CD4-positive, alpha-beta memory T cell (primary cell): Measurements from ENCODE around the gene ATM. TPM values are rescaled to one million over a fixed set of nuclear protein-coding genes. Genes with fewer than 3 reads are reported as not detected.
A peak's percentile ranks its signal among the peaks of the same experiment; 100 is the strongest.

Experiments
- CTCF ChIA-PET: fragments of 350-600 bp; sonication (Branson Sonifier 250); formaldehyde crosslinking; loops from one replicate; lab custom pipeline; 2021; ENCODE audit warnings: inconsistent platforms; ENCODE audit not compliant: partially characterized antibody; lab: Charles Lee
- POLR2A ChIA-PET: fragments of 350-600 bp; sonication (Branson Sonifier 250); formaldehyde crosslinking; loops from one replicate; lab custom pipeline; 2021; ENCODE audit not compliant: partially characterized antibody; lab: Charles Lee
- DNase-seq, 5 donors: peaks; one replicate each; pipeline versions ENCODE4 v3.0.0 to v3.0.0-alpha.2; 2020 to 2022; ENCODE audit warnings: mixed read lengths in 1 of 5
- H3K27ac ChIP-seq: one replicate; pipeline ENCODE4 v1.7.0; 2013; ENCODE audit warnings: low read depth, low read length
- H3K27me3 ChIP-seq: 2 replicates; pipeline ENCODE4 v1.7.0; 2013; ENCODE audit warnings: mild to moderate bottlenecking, low read length, moderate library complexity; ENCODE audit not compliant: insufficient read depth
- H3K36me3 ChIP-seq: 2 replicates; pipeline ENCODE4 v1.7.0; 2013; ENCODE audit warnings: mild to moderate bottlenecking, low read length, moderate library complexity; ENCODE audit not compliant: insufficient read depth
- H3K4me1 ChIP-seq: 2 replicates; pipeline ENCODE4 v1.7.0; 2013; ENCODE audit warnings: mild to moderate bottlenecking, low read length, moderate library complexity; ENCODE audit not compliant: insufficient read depth
- H3K4me3 ChIP-seq, 2 donors: one replicate each; pipeline ENCODE4 v1.7.0; 2013; ENCODE audit warnings: low read length in 2 of 2, mild to moderate bottlenecking in 1 of 2
- H3K9me3 ChIP-seq, 2 donors: one replicate each; pipeline ENCODE4 v1.7.0; 2013; ENCODE audit warnings: low read length in 2 of 2, control low read depth in 1 of 2; ENCODE audit not compliant: control insufficient read depth in 1 of 2
- H3K27ac Mint-ChIP-seq, 7 donors: one replicate each; pipeline ENCODE4 v1.8.0; 2020 to 2021; ENCODE audit warnings: mixed read lengths in 7 of 7, mild to moderate bottlenecking in 6 of 7, inconsistent platforms in 3 of 7, moderate library complexity in 3 of 7
- H3K27me3 Mint-ChIP-seq, 2 donors: one replicate each; pipeline ENCODE4 v1.8.0; 2020 to 2021; ENCODE audit warnings: mixed read lengths in 2 of 2
- H3K36me3 Mint-ChIP-seq, 2 donors: one replicate each; pipeline ENCODE4 v1.8.0; 2020 to 2021; ENCODE audit warnings: mixed read lengths in 2 of 2, inconsistent platforms in 1 of 2, mild to moderate bottlenecking in 1 of 2
- H3K4me1 Mint-ChIP-seq, 4 donors: one replicate each; pipeline ENCODE4 v1.8.0; 2020 to 2021; ENCODE audit warnings: mixed read lengths in 4 of 4, mild to moderate bottlenecking in 1 of 4
- H3K4me3 Mint-ChIP-seq, 8 donors: one replicate each; pipeline ENCODE4 v1.8.0; 2020 to 2021; ENCODE audit warnings: mixed read lengths in 8 of 8, mild to moderate bottlenecking in 7 of 8, moderate library complexity in 6 of 8, inconsistent platforms in 3 of 8
- H3K9me3 Mint-ChIP-seq, 8 donors: one replicate each; pipeline ENCODE4 v1.8.0; 2020 to 2021; ENCODE audit warnings: mixed read lengths in 8 of 8, mild to moderate bottlenecking in 5 of 8, inconsistent platforms in 3 of 8, moderate library complexity in 1 of 8
- intact Hi-C: fragments of 100-400 bp; cut with micrococcal nuclease; formaldehyde crosslinking; loops from one replicate; pipeline ENCODE4 v1.15.1; 2023
- polyA plus RNA-seq, 2 donors: library from polyadenylated mRNA; unstranded; fragments of 300-500 nt; fragmentation: Illumina TruSeq; gene quantifications; one replicate each; pipeline ENCODE4 v1.2.3, GENCODE V29; 2021
- total RNA-seq, 2 experiments: library from RNA; stranded (reverse); gene quantifications; one replicate each; pipeline ENCODE4 v1.2.3, GENCODE V29; 2021

The ATM gene
- total and polyA plus RNA-seq, 4 experiments from 2014 or later, result 48.6 to 555 (median 292) TPM

GRCh38 chr11:108207683-108208060, 15.2 kb upstream of the ATM start:
- Histone ChIP-seq H3K27ac (no peak overlapping the region), H3K4me3 (no peak overlapping the region), H3K9me3 (no peaks in the 10 kb centered on the region), H3K27me3 (no peaks in the 10 kb centered on the region), H3K36me3 (peaks cover 40% of the 10 kb centered on the region), H3K4me1 (peaks cover 30% of the 10 kb centered on the region)
- DNase-seq, result no peak
- Mint-ChIP-seq H3K4me3 (no peak overlapping the region), H3K9me3 (peaks cover 0 to 11% (median 6%) of the 10 kb centered on the region in 8 donors), H3K4me1 (peaks cover 37 to 69% (median 44%) of the 10 kb centered on the region in 4 donors), H3K27ac (no peak overlapping the region), H3K36me3 (peaks cover 81 to 82% of the 10 kb centered on the region in 2 donors), H3K27me3 (no peaks in the 10 kb centered on the region)
- ChIA-PET CTCF (no interaction called here), POLR2A (no interaction called here)
- intact Hi-C loops, result no loop called here

DNA sequence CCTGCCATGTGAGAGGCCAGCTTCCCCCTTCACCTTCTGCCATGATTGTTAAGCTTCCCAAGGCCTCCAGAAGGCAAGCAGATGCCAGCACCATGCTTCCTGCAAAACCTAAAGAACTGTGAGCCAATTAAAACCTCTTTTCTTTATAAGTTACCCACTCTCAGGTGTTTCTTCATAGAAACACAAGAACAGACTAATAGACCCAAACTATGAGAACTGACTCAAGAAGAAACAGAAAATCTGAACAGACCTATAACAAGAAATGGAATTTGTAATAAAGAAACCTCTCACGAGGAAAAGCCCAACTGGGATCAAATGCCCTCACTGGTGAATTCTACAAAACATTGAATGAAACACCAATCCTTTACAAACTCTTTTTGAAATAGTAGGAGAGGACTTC, 12.4 kb upstream of the ATM start:
- H3K27ac Mint-ChIP-seq, result peak overlapping the region in 3 of 7 donors; percentile 10 to 60 (median 27)
- CTCF ChIA-PET, result no interaction called here
- peaks cover 67 to 76% of the 10 kb centered on the region in 2 donors for H3K36me3 Mint-ChIP-seq
- DNase-seq, result no peak
- no peaks in the 10 kb centered on the region for H3K9me3 ChIP-seq
- H3K27me3 Mint-ChIP-seq, result no peaks in the 10 kb centered on the region
- intact Hi-C loops, result no loop called here
- no peak overlapping the region for H3K4me3 ChIP-seq
- peaks cover 0 to 6% (median 3%) of the 10 kb centered on the region in 8 donors for H3K9me3 Mint-ChIP-seq
- no peak overlapping the region for H3K27ac ChIP-seq
- peaks cover 39 to 66% (median 49%) of the 10 kb centered on the region in 4 donors for H3K4me1 Mint-ChIP-seq
- H3K36me3 ChIP-seq, result peaks cover 46% of the 10 kb centered on the region
- POLR2A ChIA-PET, result interaction anchor here (1.0 kb wide), 1 partner anchor 26 kb away, joined by 3 read pairs; no protein-coding TSS in a partner anchor
- H3K4me1 ChIP-seq, result peaks cover 37% of the 10 kb centered on the region
- H3K4me3 Mint-ChIP-seq, result peak overlapping the region in 4 of 8 donors; percentile 12 to 55 (median 52)
- no peaks in the 10 kb centered on the region for H3K27me3 ChIP-seq

DNA sequence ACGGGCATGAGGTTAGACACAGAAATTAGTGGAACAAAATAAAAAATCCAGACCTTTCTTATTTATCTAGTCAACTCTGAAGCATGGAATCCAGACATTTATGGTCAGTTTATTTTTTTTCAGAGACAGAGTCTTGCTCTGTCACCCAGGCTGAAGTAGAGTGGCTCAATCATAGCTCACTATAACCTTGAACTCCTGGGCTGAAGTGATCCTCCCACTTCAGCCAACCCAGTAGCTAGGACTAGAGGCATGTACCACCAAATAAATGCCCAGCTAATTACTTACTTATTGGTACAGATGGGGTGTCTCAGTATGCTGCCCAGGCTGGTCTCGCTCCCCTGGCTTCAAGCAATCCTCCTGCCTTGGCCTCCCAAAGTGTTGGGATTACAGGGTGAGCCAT, 9.1 kb upstream of the ATM start:
- Histone ChIP-seq H3K27me3 (no peaks in the 10 kb centered on the region), H3K4me1 (peaks cover 70% of the 10 kb centered on the region), H3K36me3 (peaks cover 20% of the 10 kb centered on the region), H3K4me3 (no peak overlapping the region), H3K9me3 (no peaks in the 10 kb centered on the region), H3K27ac (no peak overlapping the region)
- intact Hi-C loops, result no loop called here
- CTCF ChIA-PET, result no interaction called here
- no peak for DNase-seq
- Mint-ChIP-seq H3K9me3 (peaks cover 0 to 3% (median 0%) of the 10 kb centered on the region in 8 donors), H3K36me3 (peaks cover 41 to 66% of the 10 kb centered on the region in 2 donors), H3K27ac (peak overlapping the region in 6 of 7 donors; percentile 13 to 74 (median 46)), H3K27me3 (no peaks in the 10 kb centered on the region), H3K4me3 (peak overlapping the region in 4 of 8 donors; percentile 2 to 35 (median 18)), H3K4me1 (peaks cover 53 to 82% (median 68%) of the 10 kb centered on the region in 4 donors)
- POLR2A ChIA-PET, result interaction anchor here (0.6 to 3.8 kb wide), 4 partner anchors 10 to 68 kb away, joined by 3 to 24 read pairs (median 3); partner anchors contain the start of genes ATM and NPAT

GRCh38 chr11:108216988-108217387, 5.9 kb upstream of the ATM start:
- Mint-ChIP-seq H3K27me3 (no peaks in the 10 kb centered on the region), H3K4me3 (peak overlapping the region in 7 of 8 donors; percentile 4 to 83 (median 64)), H3K9me3 (peaks cover 0 to 3% (median 0%) of the 10 kb centered on the region in 8 donors), H3K4me1 (peaks cover 61 to 87% (median 72%) of the 10 kb centered on the region in 4 donors), H3K27ac (peak overlapping the region in 6 of 7 donors; percentile 8 to 90 (median 57)), H3K36me3 (peaks cover 18 to 49% of the 10 kb centered on the region in 2 donors)
- peak in 1 of 5 donors; percentile 11 for DNase-seq
- H3K4me3 ChIP-seq, result no peak overlapping the region
- H3K36me3 ChIP-seq, result peaks cover 9% of the 10 kb centered on the region
- intact Hi-C loops, result no loop called here
- no peaks in the 10 kb centered on the region for H3K9me3 ChIP-seq
- ChIA-PET POLR2A (interaction anchor here (1.2 kb wide), 1 partner anchor 22 kb away, joined by 3 read pairs; no protein-coding TSS in a partner anchor), CTCF (interaction anchor here (0.9 kb wide), 1 partner anchor 208 kb away, joined by 4 read pairs; the partner anchor contains the start of gene CUL5)
- H3K27ac ChIP-seq, result peak overlapping the region; percentile 21
- peaks cover 80% of the 10 kb centered on the region for H3K4me1 ChIP-seq
- H3K27me3 ChIP-seq, result no peaks in the 10 kb centered on the region

GRCh38 chr11:108218455-108218854, 4.4 kb upstream of the ATM start:
- Mint-ChIP-seq H3K4me3 (peak overlapping the region; percentile 6 to 76 (median 48)), H3K27ac (peak overlapping the region in 3 of 7 donors; percentile 14 to 58 (median 57)), H3K4me1 (peaks cover 56 to 76% (median 64%) of the 10 kb centered on the region in 4 donors), H3K36me3 (peaks cover 10 to 38% of the 10 kb centered on the region in 2 donors), H3K9me3 (peaks cover 0 to 6% (median 0%) of the 10 kb centered on the region in 8 donors), H3K27me3 (no peaks in the 10 kb centered on the region)
- Histone ChIP-seq H3K4me3 (no peak overlapping the region), H3K9me3 (no peaks in the 10 kb centered on the region), H3K27ac (no peak overlapping the region), H3K27me3 (no peaks in the 10 kb centered on the region), H3K36me3 (peaks cover 7% of the 10 kb centered on the region), H3K4me1 (peaks cover 74% of the 10 kb centered on the region)
- CTCF ChIA-PET, result interaction anchor here (1.1 to 1.4 kb wide), 2 partner anchors 19 to 71 kb away, joined by 3 to 4 read pairs; no protein-coding TSS in a partner anchor
- POLR2A ChIA-PET, result interaction anchor here (1.3 to 1.6 kb wide), 4 partner anchors 12 to 22 kb away, joined by 3 to 19 read pairs (median 5); no protein-coding TSS in a partner anchor
- no peak for DNase-seq
- intact Hi-C loops, result no loop called here

- ChIA-PET CTCF (interaction anchor here (1.0 to 1.4 kb wide), 3 partner anchors 18 to 70 kb away, joined by 3 to 4 read pairs (median 3); no protein-coding TSS in a partner anchor), POLR2A (interaction anchor here (0.6 to 1.6 kb wide), 5 partner anchors 12 to 27 kb away, joined by 3 to 19 read pairs (median 5); no protein-coding TSS in a partner anchor)
- Mint-ChIP-seq H3K9me3 (peaks cover 0 to 5% (median 0%) of the 10 kb centered on the region in 8 donors), H3K4me1 (peaks cover 51 to 69% (median 58%) of the 10 kb centered on the region in 4 donors), H3K4me3 (peak overlapping the region in 7 of 8 donors; percentile 52 to 76 (median 72)), H3K36me3 (peaks cover 5 to 31% of the 10 kb centered on the region in 2 donors), H3K27me3 (no peaks in the 10 kb centered on the region), H3K27ac (peak overlapping the region in 6 of 7 donors; percentile 1 to 84 (median 68))
- Histone ChIP-seq H3K27ac (peak overlapping the region; percentile 18), H3K4me1 (peaks cover 67% of the 10 kb centered on the region), H3K4me3 (peak overlapping the region in 1 of 2 donors; percentile 12), H3K9me3 (no peaks in the 10 kb centered on the region), H3K36me3 (no peaks in the 10 kb centered on the region), H3K27me3 (no peaks in the 10 kb centered on the region)
- intact Hi-C loops, result no loop called here
- DNase-seq, result no peak
Measured at GRCh38 chr11:108218912-108219783, 3.7 kb upstream of the ATM start.
